ENCODE measurements around the gene NT5M.
"Not testable (repeated sequence)": the region's sequence is repeated elsewhere in the genome, so short reads cannot be mapped to it uniquely, and the experiment has no call there.

The NT5M gene

GRCh38 chr17:17297217-17297616 lies 6.0 kb upstream of the NT5M start:
- Histone ChIP-seq H3K27ac (no peak overlapping the region), H3K9me3 (ENCODE audit: severe bottlenecking) (no peaks in the 10 kb centered on the region), H3K27me3 (ENCODE audit: insufficient read depth, low read depth, severe bottlenecking) (no peaks in the 10 kb centered on the region), H3K36me3 (no peaks in the 10 kb centered on the region), H3K4me3 (ENCODE audit: low read depth, low read length) (no peak overlapping the region)
- no peak for DNase-seq
- TF ChIP-seq CTCF (IDR thresholded peaks at IDR 0.05; ENCODE audit: low read depth, low read length), result no peak

GRCh38 chr17:17298108-17298507 lies 5.1 kb upstream of the NT5M start:
- TF ChIP-seq CTCF (IDR thresholded peaks at IDR 0.05; ENCODE audit: low read depth, low read length), result no peak
- no peak overlapping the region for H3K27ac ChIP-seq
- no peaks in the 10 kb centered on the region for H3K27me3 ChIP-seq (ENCODE audit: insufficient read depth, low read depth, severe bottlenecking)
- H3K4me3 ChIP-seq (ENCODE audit: low read depth, low read length), result no peak overlapping the region
- H3K9me3 ChIP-seq (ENCODE audit: severe bottlenecking), result no peaks in the 10 kb centered on the region
- no peak for DNase-seq
- H3K36me3 ChIP-seq, result no peaks in the 10 kb centered on the region

- H3K9me3 ChIP-seq (ENCODE audit: severe bottlenecking), result no peaks in the 10 kb centered on the region
- H3K4me3 ChIP-seq (ENCODE audit: low read depth, low read length), result no peak overlapping the region
- no peaks in the 10 kb centered on the region for H3K36me3 ChIP-seq
- DNase-seq, result no peak
- H3K27ac ChIP-seq, result no peak overlapping the region
- no peaks in the 10 kb centered on the region for H3K27me3 ChIP-seq (ENCODE audit: insufficient read depth, low read depth, severe bottlenecking)
- TF ChIP-seq CTCF (IDR thresholded peaks at IDR 0.05; ENCODE audit: low read depth, low read length), result no peak
Measured at GRCh38 chr17:17300624-17301568, 2.3 kb upstream of the NT5M start.

GRCh38 chr17:17301659-17302058 lies 1.5 kb upstream of the NT5M start:
- not testable (repeated sequence) for H3K27me3 ChIP-seq (ENCODE audit: insufficient read depth, low read depth, severe bottlenecking); H3K27ac ChIP-seq; H3K4me3 ChIP-seq (ENCODE audit: low read depth, low read length); H3K9me3 ChIP-seq (ENCODE audit: severe bottlenecking); H3K36me3 ChIP-seq; DNase-seq

- Histone ChIP-seq H3K27me3 (ENCODE audit: insufficient read depth, low read depth, severe bottlenecking) (no peaks in the 10 kb centered on the region), H3K9me3 (ENCODE audit: severe bottlenecking) (no peaks in the 10 kb centered on the region), H3K36me3 (no peaks in the 10 kb centered on the region), H3K27ac (peak overlapping the region; percentile 87), H3K4me3 (ENCODE audit: low read depth, low read length) (peak overlapping the region; percentile 64)
- DNase-seq, result no peak
- no peak for TF ChIP-seq CTCF (IDR thresholded peaks at IDR 0.05; ENCODE audit: low read depth, low read length)
Measured at GRCh38 chr17:17303847-17304490, 796 bp downstream of the NT5M start.

GRCh38 chr17:17304521-17304985 lies 1.4 kb downstream of the NT5M start:
- no peaks in the 10 kb centered on the region for H3K27me3 ChIP-seq (ENCODE audit: insufficient read depth, low read depth, severe bottlenecking)
- H3K36me3 ChIP-seq, result no peaks in the 10 kb centered on the region
- H3K4me3 ChIP-seq (ENCODE audit: low read depth, low read length), result no peak overlapping the region
- no peak for TF ChIP-seq CTCF (IDR thresholded peaks at IDR 0.05; ENCODE audit: low read depth, low read length)
- no peak overlapping the region for H3K27ac ChIP-seq
- no peaks in the 10 kb centered on the region for H3K9me3 ChIP-seq (ENCODE audit: severe bottlenecking)
- DNase-seq, result no peak
